ENCODE measurements around the gene TMEM33. TPM values are rescaled to one million over a fixed set of nuclear protein-coding genes. Genes with fewer than 3 reads are reported as not detected.

TMEM33 gene
- total RNA-seq (2014; rRNA removed), result 70.3 and 97.4 TPM in 2 replicates
- Bru-seq, nascent RNA, result percentile 89 among the genes with signal in this experiment
- percentile 94 among the genes with signal in this experiment for BruChase-seq, experiment 1, labeled RNA remaining after a 6-hour chase
- BruChase-seq, experiment 2, labeled RNA remaining after a 2-hour chase, result percentile 92 among the genes with signal in this experiment
- long read RNA-seq, full-length matches to known transcripts, result 41 of 81 reads
- long read RNA-seq, partial matches to known transcripts, result 12 of 81 reads
- long read RNA-seq, other reads (novel, unspliced or antisense), result 28 of 81 reads

DNA sequence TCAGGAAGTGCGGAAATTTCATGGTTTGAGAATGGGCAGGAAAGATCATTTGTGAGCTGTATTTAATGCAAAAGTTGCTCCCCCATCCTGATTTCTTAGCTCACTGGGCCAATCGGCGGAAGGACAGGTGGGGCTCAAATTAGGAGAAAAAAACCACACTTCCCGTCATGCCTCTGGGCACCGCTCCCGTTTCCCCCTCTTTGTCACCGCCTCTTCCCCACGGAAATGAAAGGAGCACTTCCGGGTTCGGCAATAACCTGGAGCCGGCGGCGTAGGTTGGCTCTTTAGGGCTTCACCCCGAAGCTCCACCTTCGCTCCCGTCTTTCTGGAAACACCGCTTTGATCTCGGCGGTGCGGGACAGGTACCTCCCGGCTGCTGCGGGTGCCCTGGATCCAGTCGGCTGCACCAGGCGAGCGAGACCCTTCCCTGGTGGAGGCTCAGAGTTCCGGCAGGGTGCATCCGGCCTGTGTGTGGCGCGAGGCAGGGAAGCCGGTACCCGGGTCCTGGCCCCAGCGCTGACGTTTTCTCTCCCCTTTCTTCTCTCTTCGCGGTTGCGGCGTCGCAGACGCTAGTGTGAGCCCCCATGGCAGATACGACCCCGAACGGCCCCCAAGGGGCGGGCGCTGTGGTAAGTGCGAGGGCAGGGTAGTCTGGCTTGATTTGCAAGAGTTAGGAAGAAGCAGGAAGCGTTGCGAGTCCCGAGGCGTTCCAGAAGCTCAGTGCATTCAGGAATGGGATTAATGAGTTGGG lies at the start of gene TMEM33:
TMEM33 (plus strand) TSS at position 529 of the 751 bp plus-strand sequence; CDS start at position 585, 56 bp downstream.
- H3K9me3 ChIP-seq (ENCODE audit: low read length), result no peaks in the 10 kb centered on the region
- H2AFZ ChIP-seq (ENCODE audit: low read length), result peak within 1 kb of the TSS; percentile 81
- H3K27ac ChIP-seq (ENCODE audit: low read length), result peak within 1 kb of the TSS; percentile 79
- peaks cover 17% of the 10 kb centered on the region; the same call in 1 of the 2 replicates for H4K20me1 ChIP-seq (ENCODE audit: low read length)
- no peaks in the 10 kb centered on the region for H3K27me3 ChIP-seq (ENCODE audit: low read length)
- H3K9me2 ChIP-seq (replicated peaks; ENCODE audit: low read length), result no peaks in the 10 kb centered on the region
- peaks cover 51% of the 10 kb centered on the region for H3K79me2 ChIP-seq (ENCODE audit: low read length)
- ChIA-PET POLR2A (ENCODE audit: unreplicated experiment) (no interaction called here), CTCF (interaction anchor here (0.6 kb wide), 1 partner anchor 23 kb away, joined by 3 read pairs; no protein-coding TSS in a partner anchor)
- H3K9ac ChIP-seq (ENCODE audit: low read length), result peak within 1 kb of the TSS; percentile 94
- H3K4me2 ChIP-seq (ENCODE audit: low read length), result peak within 1 kb of the TSS; percentile 90
- H3K4me3 ChIP-seq (ENCODE audit: low read length), result peak within 1 kb of the TSS; percentile 88
- DNase-seq (peak; percentile 85), ATAC-seq (peak; percentile 92)
- H3K4me1 ChIP-seq (ENCODE audit: insufficient read depth, low read length), result peaks cover 27% of the 10 kb centered on the region
- intact Hi-C loops (cut with micrococcal nuclease), result loop anchor here (2.0 kb wide), 1 partner anchor 38 kb away; no protein-coding TSS in a partner anchor
- no peak for TF ChIP-seq EZH2phosphoT487 (IDR thresholded peaks at IDR 0.05; ENCODE audit: borderline replicate concordance, low read length)
- TF ChIP-seq CTCF (conservative IDR thresholded peaks at IDR 0.05; ENCODE audit: low read depth, low read length), result no peak
- TF ChIP-seq EZH2 (IDR thresholded peaks at IDR 0.05; ENCODE audit: low read length, unreplicated experiment), result no peak
- H3F3A ChIP-seq (ENCODE audit: low read length, unreplicated experiment), result no peaks in the 10 kb centered on the region
- BruUV-seq (replicated peaks), result TSS peak; percentile 58
- peaks cover 10% of the 10 kb centered on the region for H3K36me3 ChIP-seq (ENCODE audit: low read depth, low read length)

- Histone ChIP-seq H3K27me3 (ENCODE audit: low read length) (peaks cover 21% of the 10 kb centered on the region; the same call in 1 of the 2 replicates), H3K9ac (ENCODE audit: low read length) (no peak overlapping the region), H3K4me2 (ENCODE audit: low read length) (no peak overlapping the region), H4K20me1 (ENCODE audit: low read length) (no peaks in the 10 kb centered on the region), H3K4me3 (ENCODE audit: low read length) (no peak overlapping the region), H3K27ac (ENCODE audit: low read length) (no peak overlapping the region), H3K9me2 (replicated peaks; ENCODE audit: low read length) (no peaks in the 10 kb centered on the region), H3K79me2 (ENCODE audit: low read length) (no peaks in the 10 kb centered on the region), H3K9me3 (ENCODE audit: low read length) (no peaks in the 10 kb centered on the region), H3K36me3 (ENCODE audit: low read depth, low read length) (no peaks in the 10 kb centered on the region), H2AFZ (ENCODE audit: low read length) (no peak overlapping the region), H3K4me1 (ENCODE audit: insufficient read depth, low read length) (peaks cover 15% of the 10 kb centered on the region), H3F3A (ENCODE audit: low read length, unreplicated experiment) (no peaks in the 10 kb centered on the region)
- no TSS peak for BruUV-seq (replicated peaks)
- TF ChIP-seq EZH2 (IDR thresholded peaks at IDR 0.05; ENCODE audit: low read length, unreplicated experiment) (no peak), CTCF (conservative IDR thresholded peaks at IDR 0.05; ENCODE audit: low read depth, low read length) (no peak), EZH2phosphoT487 (IDR thresholded peaks at IDR 0.05; ENCODE audit: borderline replicate concordance, low read length) (no peak)
- POLR2A ChIA-PET (ENCODE audit: unreplicated experiment), result no interaction called here
- ATAC-seq, result no peak
- CTCF ChIA-PET, result interaction anchor here (0.6 kb wide), 2 partner anchors 133 to 486 kb away, joined by 3 to 4 read pairs; no protein-coding TSS in a partner anchor
- intact Hi-C loops (cut with micrococcal nuclease), result loop anchor here (10.0 kb wide), 1 partner anchor 601 kb away; no protein-coding TSS in a partner anchor
- no peak for DNase-seq
These were observed 49.8 kb upstream of the TMEM33 start for GRCh38 chr4:41885456-41885855.

Data from PC-3 (cell line).